Effector CD4-positive, alpha-beta T cell (primary cell): Measurements from ENCODE around the gene STK35.

Experiments used
- DNase-seq: peaks from one replicate; pipeline ENCODE4 v3.0.0-alpha.2; 2020
- total RNA-seq: gene quantifications from one replicate; lab custom pipeline; 2026; lab: John Stamatoyannopoulos, UW

The STK35 gene
- total RNA-seq: 56.7 reads per million, percentile 71 among the genes with 10 or more reads in this experiment

DNA sequence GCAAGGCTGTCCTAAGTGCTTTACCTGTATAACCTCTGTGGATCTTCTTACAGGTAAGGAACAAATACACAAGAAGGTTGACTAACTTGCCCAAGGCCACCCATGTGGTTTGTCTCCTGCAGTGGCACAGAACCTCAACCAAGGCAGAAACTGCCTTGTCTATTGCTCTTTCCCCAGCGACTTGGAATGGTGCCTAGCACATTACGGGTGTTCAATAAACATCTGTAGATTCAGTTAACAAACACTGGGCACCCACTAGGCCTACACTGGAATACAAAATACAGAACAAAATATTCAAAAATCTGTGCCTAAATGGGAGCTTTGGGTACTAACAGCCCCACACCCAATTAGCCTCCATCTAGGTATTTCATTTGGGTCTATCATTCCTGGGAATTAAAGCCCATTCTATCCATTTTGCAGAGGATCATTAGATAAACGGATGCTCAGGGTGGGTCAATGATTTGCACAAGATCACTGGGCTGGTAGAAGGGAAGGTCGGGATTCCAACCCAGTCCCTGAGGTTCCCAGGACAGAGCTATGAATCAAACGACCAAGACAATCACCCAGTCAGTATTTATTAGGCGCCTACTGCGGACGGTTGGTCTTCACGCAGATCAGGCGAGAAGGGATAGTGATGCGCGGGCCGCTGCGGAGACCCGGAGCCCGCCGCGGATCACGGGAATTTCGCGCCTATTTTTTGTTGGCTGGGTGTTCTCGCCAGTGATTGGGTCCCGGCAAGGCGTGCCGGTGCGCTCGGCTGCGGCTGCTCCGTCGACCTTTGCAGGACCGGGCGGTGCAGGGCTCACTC lies at the start of gene STK35:
Gene STK35 (plus strand): TSS at position 771 of the 808 bp plus-strand sequence. CDS start 55 bp downstream, outside the sequence.
- DNase-seq: no peak

GRCh38 chr20:2051946-2052345 lies 49.7 kb upstream of the STK35 start:
- no peak for DNase-seq

GRCh38 chr20:2052741-2053140 lies 48.9 kb upstream of the STK35 start:
- DNase-seq: no peak

- DNase-seq: no peak
Observed at GRCh38 chr20:2053615-2054014, 48.0 kb upstream of the STK35 start.

GRCh38 chr20:2054911-2055310 lies 46.7 kb upstream of the STK35 start:
- no peak for DNase-seq

DNA sequence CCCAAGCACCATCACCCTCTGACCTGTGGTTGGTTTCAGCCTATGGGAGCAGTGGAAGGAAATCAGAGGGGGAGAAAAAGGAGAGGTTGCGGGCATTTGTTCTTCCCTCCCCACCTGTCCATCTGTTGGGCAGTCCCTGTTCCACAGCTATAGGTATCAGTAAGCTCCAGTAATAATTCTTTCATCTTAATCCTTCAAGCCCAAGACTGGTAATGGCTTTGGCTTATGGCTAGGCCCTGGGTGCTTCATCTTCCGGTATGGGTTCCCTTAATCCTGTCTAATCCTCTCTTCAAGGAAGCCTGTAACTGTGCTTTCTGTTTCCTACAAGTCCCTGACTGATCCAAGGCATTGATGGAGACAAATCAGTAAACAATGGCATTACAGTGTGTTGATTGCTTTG lies 42.2 kb upstream of the STK35 start:
- DNase-seq: no peak

GRCh38 chr20:2065099-2065498 lies 36.5 kb upstream of the STK35 start:
- DNase-seq: no peak

DNA sequence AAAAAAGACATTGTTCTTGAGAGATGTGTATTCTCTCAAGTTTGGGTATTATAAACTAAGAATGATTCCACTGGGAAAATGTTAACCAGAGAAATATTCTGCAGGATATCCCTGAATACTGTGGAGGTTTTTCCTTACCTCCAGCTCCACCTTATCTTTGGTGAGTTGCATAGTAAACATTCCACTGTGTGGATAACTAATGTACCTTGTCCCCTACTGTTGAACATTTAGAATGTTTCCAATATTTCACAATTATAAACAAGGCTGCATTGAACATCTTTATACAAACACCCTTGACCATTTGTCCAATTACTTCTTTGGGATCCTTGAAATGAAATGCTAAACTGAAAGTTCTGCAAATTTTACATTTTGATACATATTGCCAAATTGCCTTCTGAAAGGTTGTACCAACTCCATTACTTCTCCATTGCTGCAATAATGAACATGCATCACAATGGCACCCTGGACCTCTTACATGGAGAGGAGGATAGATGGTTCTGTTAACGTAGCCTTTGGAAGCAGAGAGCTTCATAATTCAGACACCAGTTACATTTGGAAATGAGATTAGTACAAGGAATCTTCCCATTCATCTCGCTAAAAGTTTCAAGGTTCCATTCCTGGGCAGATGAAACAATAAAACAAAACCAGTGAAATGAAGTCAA lies 35.0 kb upstream of the STK35 start:
- DNase-seq: no peak

- DNase-seq: no peak
Observed at GRCh38 chr20:2080532-2081224, 20.9 kb upstream of the STK35 start.

DNA sequence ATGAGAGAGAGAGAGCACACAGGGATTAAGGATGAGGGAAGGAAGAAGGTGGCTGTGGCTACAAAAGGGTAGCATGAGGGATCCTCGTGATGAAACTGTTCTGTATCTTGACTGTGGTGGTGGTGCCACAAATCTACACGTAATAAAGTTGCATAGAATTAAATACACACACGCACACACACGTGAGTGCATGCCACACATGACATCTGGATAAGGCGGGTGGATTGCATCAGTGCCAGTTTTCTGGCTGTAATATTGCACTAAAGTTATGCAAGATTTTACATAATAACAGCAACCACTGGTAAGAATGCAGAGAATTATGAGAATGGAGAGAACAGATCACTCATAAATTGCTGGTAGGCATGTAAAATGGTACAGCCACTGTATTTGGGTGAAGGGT lies 16.9 kb upstream of the STK35 start:
- no peak for DNase-seq

GRCh38 chr20:2086177-2086979 lies 15.2 kb upstream of the STK35 start:
- no peak for DNase-seq

DNA sequence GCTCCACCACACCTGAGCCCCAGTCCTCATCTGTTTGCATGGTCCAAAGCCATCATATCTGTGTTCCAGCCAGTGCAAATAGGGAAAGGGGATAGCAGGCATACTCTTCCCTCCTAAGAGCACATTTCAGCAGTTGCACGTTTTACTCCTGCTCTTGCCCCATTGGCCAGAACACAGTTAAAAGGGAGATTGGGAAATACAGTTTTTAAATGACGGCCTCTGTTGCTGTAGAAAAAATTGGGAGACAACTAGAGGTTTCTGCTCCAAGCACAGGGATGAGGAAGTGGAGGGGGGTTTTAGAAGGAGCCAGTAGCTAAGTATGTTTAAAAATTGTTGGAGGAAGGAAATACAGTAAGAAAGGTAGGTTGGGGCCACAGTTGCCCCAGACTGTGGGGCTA lies 14.6 kb upstream of the STK35 start:
- DNase-seq: no peak

GRCh38 chr20:2088891-2089290 lies 12.7 kb upstream of the STK35 start:
- DNase-seq: no peak

GRCh38 chr20:2089447-2089846 lies 12.2 kb upstream of the STK35 start:
- DNase-seq: no peak

- DNase-seq: no peak
Observed at GRCh38 chr20:2093159-2093781, 8.4 kb upstream of the STK35 start.

DNA sequence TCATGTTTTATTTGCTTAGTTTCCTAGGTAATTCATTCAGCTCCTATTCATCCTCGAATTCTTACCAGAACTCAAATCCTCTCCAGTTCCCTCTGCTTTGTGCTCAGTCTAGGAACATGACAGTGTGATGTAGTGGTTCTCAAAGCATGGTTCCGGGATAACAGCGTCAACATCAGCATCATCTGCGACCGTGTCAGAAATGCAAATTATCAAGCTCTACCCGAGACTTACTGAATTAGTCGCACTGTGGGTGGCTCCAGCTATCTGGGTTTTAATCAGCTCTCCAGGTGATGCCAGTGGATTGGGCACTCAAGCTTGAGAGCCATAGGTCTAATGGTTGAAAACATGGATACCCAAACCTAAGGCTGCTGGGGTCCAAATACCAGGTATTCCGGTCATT lies 7.7 kb upstream of the STK35 start:
- DNase-seq: no peak

DNA sequence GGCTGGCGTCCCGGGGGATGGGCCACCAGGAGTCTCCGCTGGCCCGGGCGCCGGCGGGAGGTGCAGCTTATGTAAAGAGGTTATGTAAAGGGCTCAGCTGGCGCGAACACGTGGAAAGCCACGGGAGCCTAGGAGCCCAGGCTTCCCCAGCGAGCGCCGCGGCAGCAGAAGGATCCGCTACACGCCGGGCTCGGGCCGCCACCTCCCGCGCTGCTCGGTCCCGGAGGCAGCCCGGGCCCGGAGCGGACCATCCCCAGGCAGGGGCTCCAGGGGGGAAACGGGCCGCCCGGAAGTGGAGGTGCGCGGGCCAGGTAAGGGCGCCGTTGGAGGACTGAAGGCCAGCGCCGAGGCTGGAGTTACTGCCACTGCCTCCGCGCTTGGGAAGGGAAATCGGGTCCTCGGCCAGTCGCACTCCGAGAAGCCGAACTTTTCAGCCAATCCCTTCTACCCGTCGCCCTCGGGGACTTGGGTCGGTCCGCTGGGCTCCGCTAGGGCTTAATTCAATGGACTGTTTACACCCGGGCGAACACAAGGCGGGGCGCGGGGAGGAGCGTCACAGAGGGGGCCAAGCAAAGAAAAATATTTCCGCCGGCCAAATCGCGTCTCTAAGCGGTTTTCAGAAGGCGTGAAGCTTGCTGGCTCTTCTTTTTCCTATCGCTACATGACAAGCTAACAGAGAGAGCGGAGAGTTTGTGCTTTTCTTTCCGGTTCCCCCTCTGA lies 398 bp downstream of the STK35 start:
- DNase-seq: peak; percentile 85

DNA sequence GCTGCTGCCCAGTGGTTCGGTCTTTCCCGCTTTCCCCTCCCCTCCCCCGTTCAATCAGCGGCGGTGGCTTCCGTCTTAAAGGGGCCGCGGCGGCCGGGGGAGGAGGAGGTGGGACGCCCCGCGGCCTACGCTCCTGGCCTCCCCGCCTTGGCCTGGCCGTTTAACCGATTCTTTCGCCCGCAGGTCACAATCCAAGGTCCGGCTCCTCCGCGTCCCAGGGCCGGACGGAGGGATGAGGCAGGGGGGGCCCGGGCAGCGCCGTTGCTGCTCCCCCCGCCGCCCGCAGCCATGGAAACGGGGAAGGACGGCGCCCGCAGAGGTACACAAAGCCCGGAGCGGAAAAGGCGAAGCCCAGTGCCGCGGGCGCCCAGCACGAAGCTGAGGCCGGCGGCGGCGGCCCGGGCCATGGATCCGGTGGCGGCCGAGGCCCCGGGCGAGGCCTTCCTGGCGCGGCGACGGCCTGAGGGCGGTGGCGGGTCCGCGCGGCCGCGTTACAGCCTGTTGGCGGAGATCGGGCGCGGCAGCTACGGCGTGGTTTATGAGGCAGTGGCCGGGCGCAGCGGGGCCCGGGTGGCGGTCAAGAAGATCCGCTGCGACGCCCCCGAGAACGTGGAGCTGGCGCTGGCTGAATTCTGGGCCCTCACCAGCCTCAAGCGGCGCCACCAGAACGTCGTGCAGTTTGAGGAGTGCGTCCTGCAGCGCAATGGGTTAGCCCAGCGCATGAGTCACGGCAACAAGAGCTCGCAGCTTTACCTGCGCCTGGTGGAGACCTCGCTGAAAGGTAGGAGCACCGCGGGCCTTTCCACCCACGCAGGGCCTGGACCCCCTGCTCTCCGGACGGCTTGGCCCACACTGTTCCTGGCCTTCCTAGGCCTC lies 1.2 kb downstream of the STK35 start:
- DNase-seq: peak; percentile 80

- DNase-seq: no peak
Observed at GRCh38 chr20:2103461-2104153, 2.0 kb downstream of the STK35 start.

GRCh38 chr20:2104236-2104635 lies 2.6 kb downstream of the STK35 start:
- DNase-seq: no peak
